ENCODE results near the gene GPR160.
"Not testable (repeated sequence)": the region's sequence is repeated elsewhere in the genome, so short reads cannot be mapped to it uniquely, and the experiment has no call there.

The GPR160 gene

DNA sequence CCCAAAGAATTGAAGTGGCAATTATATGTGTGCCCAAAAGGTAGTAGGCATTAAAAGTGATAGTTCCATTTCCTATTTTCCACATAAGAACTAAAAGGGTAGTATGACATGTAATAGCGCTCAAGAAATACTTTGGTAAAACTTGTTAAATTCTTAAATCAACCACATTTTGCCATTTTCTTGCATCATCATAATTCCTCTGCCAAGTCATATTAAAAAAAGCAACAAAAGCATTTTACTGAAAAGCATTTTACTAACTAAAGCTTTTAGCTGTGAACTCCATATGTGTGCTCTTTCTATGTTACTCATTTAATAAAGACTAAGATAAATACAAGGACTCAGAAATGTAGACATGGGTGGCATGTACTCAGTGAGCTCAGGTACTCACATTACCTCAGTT, 70.1 kb downstream of the GPR160 start:
- DNase-seq (ENCODE audit: extremely low spot score): no peak
- ChIA-PET CTCF (interaction anchor here (1.4 to 1.5 kb wide), 2 partner anchors 15 to 28 kb away, joined by 4 read pairs; no protein-coding TSS in a partner anchor), POLR2A (no interaction called here)
- TF ChIP-seq, protein P1, sequence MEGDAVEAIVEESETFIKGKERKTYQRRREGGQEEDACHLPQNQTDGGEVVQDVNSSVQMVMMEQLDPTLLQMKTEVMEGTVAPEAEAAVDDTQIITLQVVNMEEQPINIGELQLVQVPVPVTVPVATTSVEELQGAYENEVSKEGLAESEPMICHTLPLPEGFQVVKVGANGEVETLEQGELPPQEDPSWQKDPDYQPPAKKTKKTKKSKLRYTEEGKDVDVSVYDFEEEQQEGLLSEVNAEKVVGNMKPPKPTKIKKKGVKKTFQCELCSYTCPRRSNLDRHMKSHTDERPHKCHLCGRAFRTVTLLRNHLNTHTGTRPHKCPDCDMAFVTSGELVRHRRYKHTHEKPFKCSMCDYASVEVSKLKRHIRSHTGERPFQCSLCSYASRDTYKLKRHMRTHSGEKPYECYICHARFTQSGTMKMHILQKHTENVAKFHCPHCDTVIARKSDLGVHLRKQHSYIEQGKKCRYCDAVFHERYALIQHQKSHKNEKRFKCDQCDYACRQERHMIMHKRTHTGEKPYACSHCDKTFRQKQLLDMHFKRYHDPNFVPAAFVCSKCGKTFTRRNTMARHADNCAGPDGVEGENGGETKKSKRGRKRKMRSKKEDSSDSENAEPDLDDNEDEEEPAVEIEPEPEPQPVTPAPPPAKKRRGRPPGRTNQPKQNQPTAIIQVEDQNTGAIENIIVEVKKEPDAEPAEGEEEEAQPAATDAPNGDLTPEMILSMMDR (IDR thresholded peaks at IDR 0.05; ENCODE audit: control extremely low read depth, extremely low read depth, low read depth, missing control alignments): no peak

DNA sequence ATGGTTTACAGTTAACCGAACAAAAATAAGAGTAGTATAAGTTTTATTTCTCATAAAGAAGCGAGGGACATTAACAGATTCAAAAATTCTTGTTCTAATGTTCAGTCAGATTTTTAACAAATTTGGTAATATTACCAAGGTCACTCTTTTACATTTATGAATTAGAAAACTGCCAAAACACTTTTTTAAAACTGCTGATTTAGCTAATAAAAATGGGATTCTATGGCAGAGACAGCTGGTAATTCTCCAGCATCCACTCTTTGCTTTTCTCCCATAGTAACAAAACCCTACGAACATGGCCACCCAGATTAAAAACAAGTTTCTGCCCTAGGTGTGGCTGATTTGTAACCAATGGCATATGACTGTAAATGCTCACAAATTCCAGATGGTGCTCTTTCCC, 71.2 kb downstream of the GPR160 start:
- no peak for DNase-seq (ENCODE audit: extremely low spot score)
- POLR2A ChIA-PET: no interaction called here
- TF ChIP-seq, protein P1 (IDR thresholded peaks at IDR 0.05; ENCODE audit: control extremely low read depth, extremely low read depth, low read depth, missing control alignments): no peak
- CTCF ChIA-PET: interaction anchor here (1.0 to 1.5 kb wide), 4 partner anchors 15 to 37 kb away, joined by 3 to 4 read pairs (median 4); no protein-coding TSS in a partner anchor

DNA sequence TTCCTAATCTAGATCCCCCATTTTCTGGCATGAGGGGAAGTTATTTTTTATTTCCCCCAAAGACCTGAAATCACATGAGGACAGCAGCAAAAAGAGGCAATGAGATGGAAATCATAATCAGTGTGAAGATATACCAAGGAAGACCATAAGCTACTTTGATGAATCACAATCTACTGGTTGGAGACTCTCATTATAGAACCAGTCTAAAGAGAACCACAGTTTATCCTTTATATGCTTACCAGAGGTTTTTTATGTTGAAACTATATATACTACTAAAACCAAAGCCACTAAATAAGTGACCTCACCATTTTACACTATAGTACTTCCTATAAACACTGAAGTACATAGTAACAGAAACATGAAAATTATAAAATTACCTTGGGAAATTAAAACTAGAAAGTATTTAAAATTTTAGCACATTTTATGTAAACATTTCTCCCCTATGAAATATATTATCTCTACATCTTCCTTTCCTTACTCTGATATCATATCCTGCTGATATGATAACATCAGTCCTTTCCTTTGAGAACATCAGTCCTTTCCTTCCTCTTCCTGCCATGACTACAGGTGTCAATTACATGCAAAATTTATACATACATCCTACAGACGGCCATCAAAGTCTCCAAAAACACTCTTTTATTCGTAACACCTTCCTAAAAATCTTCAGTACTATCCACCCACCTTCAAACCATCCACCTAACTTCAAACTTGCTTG, 71.9 kb downstream of the GPR160 start:
- DNase-seq (ENCODE audit: extremely low spot score): no peak
- TF ChIP-seq, protein P1 (IDR thresholded peaks at IDR 0.05; ENCODE audit: control extremely low read depth, extremely low read depth, low read depth, missing control alignments): no peak
- POLR2A ChIA-PET: no interaction called here
- CTCF ChIA-PET: interaction anchor here (1.0 to 1.5 kb wide), 3 partner anchors 14 to 36 kb away, joined by 3 to 4 read pairs (median 3); no protein-coding TSS in a partner anchor

DNA sequence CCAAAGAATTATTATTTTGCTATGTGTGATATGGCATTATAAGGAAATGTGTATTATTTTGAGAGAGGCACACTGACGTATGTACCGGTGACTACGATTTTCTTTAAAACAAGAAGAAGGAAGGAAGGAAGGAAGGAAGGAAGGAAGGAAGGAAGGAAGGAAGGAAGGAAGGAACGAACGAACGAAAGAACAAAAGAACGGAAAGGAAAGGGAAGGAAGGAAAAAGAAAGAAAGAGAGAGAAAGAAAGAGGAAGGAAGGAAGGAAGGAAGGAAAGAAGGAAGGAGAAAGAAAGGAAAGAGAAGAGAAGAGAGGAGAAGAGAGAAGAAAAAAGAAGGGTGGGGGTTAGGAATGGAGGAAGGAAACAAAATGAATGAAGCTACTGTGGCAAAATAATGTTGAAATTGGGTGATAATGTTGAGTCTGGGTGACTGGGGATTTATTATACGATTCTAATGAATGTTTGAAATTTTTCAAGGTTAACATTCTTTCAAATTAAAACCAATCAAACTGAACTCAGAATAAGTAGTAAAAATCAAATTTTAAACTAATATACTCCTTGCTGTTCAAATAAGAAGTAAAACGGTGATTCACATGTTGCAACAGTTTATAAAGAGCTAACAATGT, 73.5 kb downstream of the GPR160 start:
- POLR2A ChIA-PET: no interaction called here
- TF ChIP-seq, protein P1 (IDR thresholded peaks at IDR 0.05; ENCODE audit: control extremely low read depth, extremely low read depth, low read depth, missing control alignments): no peak
- DNase-seq (ENCODE audit: extremely low spot score): no peak
- CTCF ChIA-PET: no interaction called here

DNA sequence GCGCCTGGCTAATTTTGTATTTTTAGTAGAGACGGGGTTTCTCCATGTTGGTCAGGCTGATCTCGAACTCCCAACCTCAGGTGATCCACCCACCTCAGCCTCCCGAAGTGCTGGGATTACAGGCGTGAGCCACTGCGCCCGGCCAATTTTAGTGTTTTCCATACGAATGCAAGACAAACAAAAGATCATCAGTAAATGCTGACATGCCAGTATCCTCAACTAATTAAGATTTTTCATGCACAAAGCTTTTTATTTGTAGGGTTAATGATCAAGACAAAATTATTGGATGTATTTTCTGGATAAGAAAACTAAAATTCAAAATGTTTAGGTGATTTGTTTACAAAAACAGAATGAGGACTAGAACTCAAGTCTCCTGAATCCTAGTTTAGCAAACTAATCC, 76.4 kb downstream of the GPR160 start:
- DNase-seq (ENCODE audit: extremely low spot score); CTCF ChIA-PET; POLR2A ChIA-PET: not testable (repeated sequence)

DNA sequence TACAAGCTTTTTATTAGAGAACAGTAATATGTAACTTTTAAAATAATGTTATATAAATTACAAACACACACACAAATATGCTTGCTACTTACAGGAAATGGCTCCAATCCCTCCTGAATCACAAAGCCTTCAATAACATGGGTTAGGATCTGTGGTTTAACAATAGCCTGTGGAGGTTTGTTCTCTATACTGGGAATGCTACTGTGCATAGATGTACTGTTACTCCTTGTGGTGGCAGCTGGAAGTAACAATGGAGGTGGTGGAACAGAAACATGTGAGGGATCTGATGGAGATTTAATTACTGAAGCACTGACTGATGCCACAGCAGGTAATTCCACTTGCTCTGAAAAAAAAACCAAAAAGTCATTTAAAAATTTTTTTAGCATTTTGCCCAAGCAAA, 79.3 kb downstream of the GPR160 start:
- ChIA-PET CTCF (interaction anchor here (1.1 to 3.1 kb wide), 5 partner anchors 9 to 22 kb away, joined by 3 to 26 read pairs (median 4); no protein-coding TSS in a partner anchor), POLR2A (no interaction called here)
- TF ChIP-seq, protein P1 (IDR thresholded peaks at IDR 0.05; ENCODE audit: control extremely low read depth, extremely low read depth, low read depth, missing control alignments): no peak
- no peak for DNase-seq (ENCODE audit: extremely low spot score)
